MM.1S (cell line): ENCODE results near the gene AKAP6.

Experiments used
- EZH2 ChIP-seq: fragments of 300-600 bp; sonication (generic); optimal IDR thresholded peaks from 2 replicates; pipeline ENCODE3; 2017; ENCODE audit warnings: low read depth, mild to moderate bottlenecking, antibody characterized with exemption, low read length, mixed read lengths
- TF ChIP-seq, protein P1 (sequence below): fragments of 300-600 bp; sonication (generic); IDR thresholded peaks from 2 replicates; pipeline ENCODE4 v1.5.1; 2016; ENCODE audit warnings: antibody characterized with exemption, low read length, mixed read lengths

DNA sequence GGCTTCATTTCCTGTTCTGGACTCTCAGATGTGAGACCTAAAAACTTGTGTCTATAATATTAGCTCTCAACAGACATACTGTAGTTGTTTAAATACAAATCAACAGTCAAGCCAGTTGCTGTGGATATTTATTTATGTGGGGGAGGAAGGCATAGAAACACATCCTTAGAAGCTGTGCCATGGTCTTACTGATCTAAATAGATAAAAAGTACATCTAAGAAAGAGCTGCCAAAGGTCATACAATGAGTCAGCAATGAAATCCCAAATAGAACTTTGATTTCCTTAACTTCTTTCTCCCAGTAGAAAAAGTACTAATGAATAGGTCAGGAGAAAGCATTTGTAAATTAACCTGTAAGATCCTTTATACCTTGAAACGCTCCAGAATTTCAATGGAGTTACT lies 185.1 kb downstream of the AKAP6 start:
- TF ChIP-seq, protein P1, sequence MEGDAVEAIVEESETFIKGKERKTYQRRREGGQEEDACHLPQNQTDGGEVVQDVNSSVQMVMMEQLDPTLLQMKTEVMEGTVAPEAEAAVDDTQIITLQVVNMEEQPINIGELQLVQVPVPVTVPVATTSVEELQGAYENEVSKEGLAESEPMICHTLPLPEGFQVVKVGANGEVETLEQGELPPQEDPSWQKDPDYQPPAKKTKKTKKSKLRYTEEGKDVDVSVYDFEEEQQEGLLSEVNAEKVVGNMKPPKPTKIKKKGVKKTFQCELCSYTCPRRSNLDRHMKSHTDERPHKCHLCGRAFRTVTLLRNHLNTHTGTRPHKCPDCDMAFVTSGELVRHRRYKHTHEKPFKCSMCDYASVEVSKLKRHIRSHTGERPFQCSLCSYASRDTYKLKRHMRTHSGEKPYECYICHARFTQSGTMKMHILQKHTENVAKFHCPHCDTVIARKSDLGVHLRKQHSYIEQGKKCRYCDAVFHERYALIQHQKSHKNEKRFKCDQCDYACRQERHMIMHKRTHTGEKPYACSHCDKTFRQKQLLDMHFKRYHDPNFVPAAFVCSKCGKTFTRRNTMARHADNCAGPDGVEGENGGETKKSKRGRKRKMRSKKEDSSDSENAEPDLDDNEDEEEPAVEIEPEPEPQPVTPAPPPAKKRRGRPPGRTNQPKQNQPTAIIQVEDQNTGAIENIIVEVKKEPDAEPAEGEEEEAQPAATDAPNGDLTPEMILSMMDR = no peak
- TF ChIP-seq EZH2 = no peak
